SK-N-SH (cell line): ENCODE results near the gene RBM7. TPM values are rescaled to one million over a fixed set of nuclear protein-coding genes. Genes with fewer than 3 reads are reported as not detected.

Experiments
- CTCF ChIA-PET: fragments of 300-600, 350-600 bp; formaldehyde crosslinking; extraction: SDS; loops from one replicate; lab custom pipeline; 2021; lab: Yijun Ruan, JAX
- POLR2A ChIA-PET: fragments of 350-600 bp; sonication (Branson Sonifier 250); formaldehyde crosslinking; extraction: SDS; loops from one replicate; lab custom pipeline; 2020; ENCODE audit warnings: antibody characterized with exemption, inconsistent platforms; lab: Yijun Ruan, JAX
- DNase-seq: peaks from one replicate; pipeline ENCODE4 v3.0.0; 2012
- H2AFZ ChIP-seq: fragments of 200-600 bp; sonication (generic); 2 replicates; pipeline ENCODE4 v1.8.1; 2016; ENCODE audit warnings: antibody characterized with exemption, mild to moderate bottlenecking, low read depth
- H3F3A ChIP-seq: fragments of 200-600 bp; sonication (generic); replicated peaks from 2 replicates; pipeline ENCODE3; 2016; ENCODE audit warnings: antibody characterized with exemption, mild to moderate bottlenecking; ENCODE audit not compliant: insufficient read depth
- H3K27ac ChIP-seq, 2 experiments: fragments of 200-500 bp in 1 of 2; fragments of 200-600 bp in 1 of 2; sonication (Bioruptor generic) in 1 of 2; sonication (generic), shearing (Covaris generic) in 1 of 2; 2 replicates each; pipeline versions ENCODE4 v1.5.1 to v1.6.1; 2014 to 2016; ENCODE audit warnings: low read depth in 2 of 2, inconsistent platforms in 1 of 2, low read length in 1 of 2, mild to moderate bottlenecking in 1 of 2, mixed read lengths in 1 of 2
- H3K27me3 ChIP-seq: fragments of 200-600 bp; sonication (generic), shearing (Covaris generic); 2 replicates; pipeline ENCODE4 v1.6.1; 2016; ENCODE audit warnings: mixed run types; ENCODE audit not compliant: insufficient read depth
- H3K36me3 ChIP-seq, 2 experiments: fragments of 200-500 bp in 1 of 2; fragments of 200-600 bp in 1 of 2; sonication (Bioruptor generic) in 1 of 2; sonication (generic) in 1 of 2; replicated peaks in 1 of 2; 2 replicates each; pipeline versions ENCODE3 to v1.5.1; 2014 to 2016; ENCODE audit warnings: low read length in 1 of 2, mild to moderate bottlenecking in 1 of 2; ENCODE audit not compliant: insufficient read depth in 2 of 2, control insufficient read depth in 1 of 2
- H3K4me1 ChIP-seq, 2 experiments: fragments of 200-500 bp in 1 of 2; fragments of 200-600 bp in 1 of 2; sonication (Bioruptor generic) in 1 of 2; sonication (generic), shearing (Covaris generic) in 1 of 2; 2 replicates each; pipeline versions ENCODE4 v1.5.1 to v1.6.1; 2014 to 2016; ENCODE audit warnings: low read depth in 1 of 2, low read length in 1 of 2, mixed run types in 1 of 2; ENCODE audit not compliant: insufficient read depth in 2 of 2, control insufficient read depth in 1 of 2
- H3K4me2 ChIP-seq: fragments of 200-600 bp; sonication (generic), shearing (Covaris generic); 2 replicates; pipeline ENCODE4 v1.6.1; 2017; ENCODE audit warnings: mixed run types
- H3K4me3 ChIP-seq, 2 experiments: fragments of 200-500 bp in 1 of 2; fragments of 200-600 bp in 1 of 2; sonication (Bioruptor generic) in 1 of 2; sonication (generic), shearing (Covaris generic) in 1 of 2; 2 replicates each; pipeline versions ENCODE4 v1.5.1 to v1.8.1; 2014 to 2016; ENCODE audit warnings: low read depth in 2 of 2, inconsistent platforms in 1 of 2, low read length in 1 of 2, mild to moderate bottlenecking in 1 of 2, mixed read lengths in 1 of 2, moderate library complexity in 1 of 2
- H3K79me2 ChIP-seq: fragments of 200-600 bp; sonication (generic); 2 replicates; pipeline ENCODE4 v1.8.1; 2017; ENCODE audit warnings: mild to moderate bottlenecking; ENCODE audit not compliant: insufficient read depth
- H3K9ac ChIP-seq: fragments of 200-600 bp; sonication (generic); 2 replicates; pipeline ENCODE4 v1.6.1; 2017; ENCODE audit warnings: mixed run types
- H3K9me2 ChIP-seq: fragments of 200-600 bp; sonication (generic); 2 replicates; pipeline ENCODE4 v1.6.1; 2017; ENCODE audit warnings: mixed run types
- H3K9me3 ChIP-seq: fragments of 200-600 bp; sonication (generic); 2 replicates; pipeline ENCODE4 v1.6.1; 2017; ENCODE audit warnings: mixed run types, mild to moderate bottlenecking, moderate library complexity
- H4K20me1 ChIP-seq: fragments of 200-600 bp; sonication (generic); 2 replicates; pipeline ENCODE4 v1.6.1; 2017; ENCODE audit warnings: mild to moderate bottlenecking, mixed run types; ENCODE audit not compliant: insufficient read depth
- EP300 ChIP-seq, 2 experiments: IDR thresholded peaks; 2 replicates each; pipeline versions ENCODE4 v1.4.0 to v1.6.1; 2012; ENCODE audit warnings: borderline replicate concordance in 1 of 2, low read depth in 1 of 2, low read length in 1 of 2
- JUND ChIP-seq: IDR thresholded peaks from 2 replicates; pipeline ENCODE4 v1.4.0; 2012
- NFIC ChIP-seq: IDR thresholded peaks from 2 replicates; pipeline ENCODE4 v1.4.0; 2012; ENCODE audit warnings: borderline replicate concordance
- PBX3 ChIP-seq: IDR thresholded peaks from 2 replicates; pipeline ENCODE4; 2012
- RXRA ChIP-seq: IDR thresholded peaks from 2 replicates; pipeline ENCODE4 v1.4.0; 2012; ENCODE audit warnings: low read depth, mild to moderate bottlenecking, borderline replicate concordance
- TEAD4 ChIP-seq: IDR thresholded peaks from 2 replicates; pipeline ENCODE4 v1.4.0; 2012; ENCODE audit warnings: mild to moderate bottlenecking, borderline replicate concordance; ENCODE audit not compliant: insufficient read depth
- WGBS: methylation state at CpG from one replicate; pipeline ENCODE4 v1.1.6; 2017; ENCODE audit warnings: low lambda C conversion rate; 5-methylcytosine and 5-hydroxymethylcytosine counted together
- polyA plus RNA-seq, 3 experiments: library from polyadenylated mRNA; depleted of rRNA; stranded (reverse); fragments of >200 nt; gene quantifications; 2 replicates each; pipeline ENCODE4 v1.2.3, GENCODE V29; 2012
- TF ChIP-seq, protein P1 (sequence below): IDR thresholded peaks from 2 replicates; pipeline ENCODE4 v1.4.0; 2012; ENCODE audit warnings: low read depth
- TF ChIP-seq, protein P2 (sequence below): fragments of 150-350 bp; IDR thresholded peaks from 2 replicates; pipeline ENCODE4 v1.6.1; 2016; ENCODE audit warnings: mild to moderate bottlenecking, low read depth, low read length
- TF ChIP-seq, protein P3 (sequence below): IDR thresholded peaks from 2 replicates; pipeline ENCODE4 v1.4.0; 2012; ENCODE audit warnings: low read depth, borderline replicate concordance

RBM7 gene
- polyA plus RNA-seq, 1 of the 3 experiments (the other 2 are of a cell fraction): 19.5 TPM

DNA sequence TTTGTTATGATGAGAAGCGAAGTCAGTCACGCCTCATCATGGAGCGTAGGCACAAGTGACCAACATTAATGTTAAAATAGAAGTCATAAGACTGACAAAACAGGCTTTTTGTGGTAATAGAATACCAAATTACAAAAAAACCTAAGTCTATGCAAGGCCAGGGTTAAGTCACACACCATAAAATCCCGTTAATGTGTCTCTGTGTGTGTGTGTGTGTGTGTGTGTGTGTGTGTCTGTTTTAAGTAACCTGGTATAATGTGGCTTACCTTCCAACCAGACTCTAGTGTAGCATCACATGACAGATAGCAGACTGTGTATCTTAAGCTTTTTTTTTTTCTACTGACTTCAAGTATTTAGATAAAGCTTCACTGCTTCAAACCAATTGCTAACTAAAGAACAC, 38.1 kb upstream of the RBM7 start:
- POLR2A ChIA-PET: no interaction called here
- CTCF ChIA-PET: interaction anchor here (0.6 kb wide), 1 partner anchor 1887 kb away, joined by 4 read pairs; no protein-coding TSS in a partner anchor

GRCh38 chr11:114362958-114363357, 37.5 kb upstream of the RBM7 start:
- TF ChIP-seq JUND: no peak
- no peak for TF ChIP-seq NFIC
- no peak for TF ChIP-seq TEAD4
- TF ChIP-seq, protein P1, sequence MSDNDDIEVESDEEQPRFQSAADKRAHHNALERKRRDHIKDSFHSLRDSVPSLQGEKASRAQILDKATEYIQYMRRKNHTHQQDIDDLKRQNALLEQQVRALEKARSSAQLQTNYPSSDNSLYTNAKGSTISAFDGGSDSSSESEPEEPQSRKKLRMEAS: no peak
- TF ChIP-seq, protein P2, sequence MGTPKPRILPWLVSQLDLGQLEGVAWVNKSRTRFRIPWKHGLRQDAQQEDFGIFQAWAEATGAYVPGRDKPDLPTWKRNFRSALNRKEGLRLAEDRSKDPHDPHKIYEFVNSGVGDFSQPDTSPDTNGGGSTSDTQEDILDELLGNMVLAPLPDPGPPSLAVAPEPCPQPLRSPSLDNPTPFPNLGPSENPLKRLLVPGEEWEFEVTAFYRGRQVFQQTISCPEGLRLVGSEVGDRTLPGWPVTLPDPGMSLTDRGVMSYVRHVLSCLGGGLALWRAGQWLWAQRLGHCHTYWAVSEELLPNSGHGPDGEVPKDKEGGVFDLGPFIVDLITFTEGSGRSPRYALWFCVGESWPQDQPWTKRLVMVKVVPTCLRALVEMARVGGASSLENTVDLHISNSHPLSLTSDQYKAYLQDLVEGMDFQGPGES: no peak
- TF ChIP-seq, protein P3, sequence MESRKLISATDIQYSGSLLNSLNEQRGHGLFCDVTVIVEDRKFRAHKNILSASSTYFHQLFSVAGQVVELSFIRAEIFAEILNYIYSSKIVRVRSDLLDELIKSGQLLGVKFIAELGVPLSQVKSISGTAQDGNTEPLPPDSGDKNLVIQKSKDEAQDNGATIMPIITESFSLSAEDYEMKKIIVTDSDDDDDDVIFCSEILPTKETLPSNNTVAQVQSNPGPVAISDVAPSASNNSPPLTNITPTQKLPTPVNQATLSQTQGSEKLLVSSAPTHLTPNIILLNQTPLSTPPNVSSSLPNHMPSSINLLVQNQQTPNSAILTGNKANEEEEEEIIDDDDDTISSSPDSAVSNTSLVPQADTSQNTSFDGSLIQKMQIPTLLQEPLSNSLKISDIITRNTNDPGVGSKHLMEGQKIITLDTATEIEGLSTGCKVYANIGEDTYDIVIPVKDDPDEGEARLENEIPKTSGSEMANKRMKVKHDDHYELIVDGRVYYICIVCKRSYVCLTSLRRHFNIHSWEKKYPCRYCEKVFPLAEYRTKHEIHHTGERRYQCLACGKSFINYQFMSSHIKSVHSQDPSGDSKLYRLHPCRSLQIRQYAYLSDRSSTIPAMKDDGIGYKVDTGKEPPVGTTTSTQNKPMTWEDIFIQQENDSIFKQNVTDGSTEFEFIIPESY: no peak
- TF ChIP-seq EP300 (IDR thresholded peaks at IDR 0.05; ENCODE audit: borderline replicate concordance in 1 of 2, low read depth in 1 of 2, low read length in 1 of 2): no peak
- TF ChIP-seq, all 33 proteins: peak for 0
- CTCF ChIA-PET: interaction anchor here (1.2 kb wide), 1 partner anchor 23 kb away, joined by 4 read pairs; no protein-coding TSS in a partner anchor
- H3K4me1 ChIP-seq: peaks cover 9 to 23% of the 10 kb centered on the region in 2 experiments

More for the DNA sequence above, 38.1 kb upstream of the RBM7 start:
- no peak overlapping the region for H3K27ac ChIP-seq
- peaks cover 17% of the 10 kb centered on the region for H3F3A ChIP-seq
- H3K9me2 ChIP-seq: no peaks in the 10 kb centered on the region
- no peak overlapping the region for H2AFZ ChIP-seq
- no peak overlapping the region for H3K4me2 ChIP-seq
- no peak overlapping the region for H3K4me3 ChIP-seq
- no peaks in the 10 kb centered on the region for H4K20me1 ChIP-seq
- no peaks in the 10 kb centered on the region for H3K9me3 ChIP-seq
- H3K36me3 ChIP-seq: no peaks in the 10 kb centered on the region
- no peak overlapping the region for H3K9ac ChIP-seq
- DNase-seq: no peak
- whole genome bisulfite sequencing: 96% methylated on average over 4 of the region's 4 CpGs
- TF ChIP-seq PBX3: no peak
- no peak for TF ChIP-seq RXRA
- TF ChIP-seq, all 33 proteins: peak for 0
- Histone ChIP-seq H3K27me3 (no peaks in the 10 kb centered on the region), H3K4me1 (peaks cover 7 to 17% of the 10 kb centered on the region in 2 experiments), H3K79me2 (no peaks in the 10 kb centered on the region)

More at GRCh38 chr11:114362958-114363357, 37.5 kb upstream of the RBM7 start:
- H3F3A ChIP-seq: peaks cover 21% of the 10 kb centered on the region
- H3K9me2 ChIP-seq: no peaks in the 10 kb centered on the region
- no peaks in the 10 kb centered on the region for H4K20me1 ChIP-seq
- no peak overlapping the region for H3K27ac ChIP-seq
- no peak overlapping the region for H3K4me2 ChIP-seq
- POLR2A ChIA-PET: no interaction called here
- no peak overlapping the region for H3K4me3 ChIP-seq
- H3K9ac ChIP-seq: no peak overlapping the region
- H2AFZ ChIP-seq: no peak overlapping the region
- WGBS: 59% methylated on average over 3 of the region's 3 CpGs
- no peaks in the 10 kb centered on the region for H3K9me3 ChIP-seq
- no peaks in the 10 kb centered on the region for H3K79me2 ChIP-seq
- no peaks in the 10 kb centered on the region for H3K36me3 ChIP-seq
- no peaks in the 10 kb centered on the region for H3K27me3 ChIP-seq
- DNase-seq: no peak
